ENCODE results near the gene GPNMB.
"Not testable (repeated sequence)": the region's sequence is repeated elsewhere in the genome, so short reads cannot be mapped to it uniquely, and the experiment has no call there.

The GPNMB gene

GRCh38 chr7:23308754-23309153, 62.2 kb downstream of the GPNMB start:
- no peak for DNase-seq

GRCh38 chr7:23312141-23312540, 65.6 kb downstream of the GPNMB start:
- DNase-seq = not testable (repeated sequence)

GRCh38 chr7:23315366-23315765, 68.8 kb downstream of the GPNMB start:
- no peak for DNase-seq

All from NCI-H1436 (cell line).